ENCODE measurements around the gene WDTC1.

DNA sequence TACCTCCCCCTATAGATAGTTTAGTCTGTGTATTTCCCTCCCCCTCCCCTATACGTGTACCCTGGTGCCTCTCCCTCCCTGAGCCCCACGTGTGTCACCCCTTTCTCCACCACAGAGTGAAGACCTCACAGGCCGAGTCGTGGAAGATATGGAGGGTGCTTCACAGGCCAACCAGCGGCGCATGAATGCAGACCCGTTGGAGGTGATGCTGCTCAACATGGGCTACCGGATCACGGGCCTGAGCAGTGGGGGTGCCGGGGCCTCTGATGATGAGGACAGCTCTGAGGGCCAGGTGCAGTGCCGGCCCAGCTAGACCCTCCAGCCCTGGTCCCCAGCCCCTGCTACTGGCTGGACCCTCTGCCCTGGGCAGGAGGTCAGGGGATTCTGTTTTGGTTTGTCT, 71.6 kb downstream of the WDTC1 start:
- TF ChIP-seq, protein P1, sequence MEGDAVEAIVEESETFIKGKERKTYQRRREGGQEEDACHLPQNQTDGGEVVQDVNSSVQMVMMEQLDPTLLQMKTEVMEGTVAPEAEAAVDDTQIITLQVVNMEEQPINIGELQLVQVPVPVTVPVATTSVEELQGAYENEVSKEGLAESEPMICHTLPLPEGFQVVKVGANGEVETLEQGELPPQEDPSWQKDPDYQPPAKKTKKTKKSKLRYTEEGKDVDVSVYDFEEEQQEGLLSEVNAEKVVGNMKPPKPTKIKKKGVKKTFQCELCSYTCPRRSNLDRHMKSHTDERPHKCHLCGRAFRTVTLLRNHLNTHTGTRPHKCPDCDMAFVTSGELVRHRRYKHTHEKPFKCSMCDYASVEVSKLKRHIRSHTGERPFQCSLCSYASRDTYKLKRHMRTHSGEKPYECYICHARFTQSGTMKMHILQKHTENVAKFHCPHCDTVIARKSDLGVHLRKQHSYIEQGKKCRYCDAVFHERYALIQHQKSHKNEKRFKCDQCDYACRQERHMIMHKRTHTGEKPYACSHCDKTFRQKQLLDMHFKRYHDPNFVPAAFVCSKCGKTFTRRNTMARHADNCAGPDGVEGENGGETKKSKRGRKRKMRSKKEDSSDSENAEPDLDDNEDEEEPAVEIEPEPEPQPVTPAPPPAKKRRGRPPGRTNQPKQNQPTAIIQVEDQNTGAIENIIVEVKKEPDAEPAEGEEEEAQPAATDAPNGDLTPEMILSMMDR (IDR thresholded peaks at IDR 0.05; ENCODE audit: low read depth, low read length) = no peak
- no peak for TF ChIP-seq EZH2phosphoT487 (IDR thresholded peaks at IDR 0.05; ENCODE audit: low read depth)

All from OCI-LY3 (cell line).